Gastrocnemius medialis (tissue), 4 donors: Measurements from ENCODE around the gene DISC1.

Experiments
- POLR2A ChIP-seq, 2 donors: fragments of 450-650 bp; IDR thresholded peaks; one replicate each; pipeline ENCODE4 v1.6.1; 2017; ENCODE audit warnings: antibody characterized with exemption in 2 of 2, mild to moderate bottlenecking in 2 of 2, moderate library complexity in 2 of 2
- TF ChIP-seq, protein P1 (sequence below), 5 experiments: fragments of 450-650 bp in 3 of 5; fragments of 200-600 bp in 2 of 5; sonication (generic) in 2 of 5; IDR thresholded peaks in 4 of 5; conservative IDR thresholded peaks in 1 of 5; 1 replicate in 4 of 5; 2 replicates in 1 of 5; pipeline ENCODE4 v1.5.1; 2016 to 2019; ENCODE audit warnings: antibody characterized with exemption in 5 of 5, mild to moderate bottlenecking in 3 of 5, moderate library complexity in 3 of 5

DNA sequence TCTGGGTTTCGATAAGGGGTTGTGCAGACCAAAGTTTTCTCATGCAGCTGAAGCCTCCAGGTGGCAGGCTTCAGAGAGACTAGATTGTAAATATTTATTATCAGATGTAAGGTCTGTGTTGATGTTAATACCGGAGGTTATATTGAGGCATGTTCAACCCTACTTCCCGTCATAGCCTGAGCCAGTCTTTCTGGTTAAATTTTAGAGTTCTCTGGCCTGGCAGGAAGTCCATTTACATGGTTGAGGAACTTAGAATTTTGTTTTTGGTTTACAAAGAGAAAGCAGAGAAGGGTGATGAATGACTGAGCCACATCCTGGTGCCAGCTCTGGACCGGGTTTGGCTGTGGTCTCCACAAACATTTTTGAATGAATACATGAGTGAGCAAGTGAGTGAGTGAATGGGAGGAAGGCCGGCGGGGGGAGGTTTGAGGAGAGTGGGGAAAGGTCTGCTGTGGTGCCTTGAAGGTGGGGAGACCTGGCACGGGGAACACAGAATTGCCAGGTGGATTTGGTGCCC lies 218.5 kb downstream of the DISC1 start:
- TF ChIP-seq, protein P1, sequence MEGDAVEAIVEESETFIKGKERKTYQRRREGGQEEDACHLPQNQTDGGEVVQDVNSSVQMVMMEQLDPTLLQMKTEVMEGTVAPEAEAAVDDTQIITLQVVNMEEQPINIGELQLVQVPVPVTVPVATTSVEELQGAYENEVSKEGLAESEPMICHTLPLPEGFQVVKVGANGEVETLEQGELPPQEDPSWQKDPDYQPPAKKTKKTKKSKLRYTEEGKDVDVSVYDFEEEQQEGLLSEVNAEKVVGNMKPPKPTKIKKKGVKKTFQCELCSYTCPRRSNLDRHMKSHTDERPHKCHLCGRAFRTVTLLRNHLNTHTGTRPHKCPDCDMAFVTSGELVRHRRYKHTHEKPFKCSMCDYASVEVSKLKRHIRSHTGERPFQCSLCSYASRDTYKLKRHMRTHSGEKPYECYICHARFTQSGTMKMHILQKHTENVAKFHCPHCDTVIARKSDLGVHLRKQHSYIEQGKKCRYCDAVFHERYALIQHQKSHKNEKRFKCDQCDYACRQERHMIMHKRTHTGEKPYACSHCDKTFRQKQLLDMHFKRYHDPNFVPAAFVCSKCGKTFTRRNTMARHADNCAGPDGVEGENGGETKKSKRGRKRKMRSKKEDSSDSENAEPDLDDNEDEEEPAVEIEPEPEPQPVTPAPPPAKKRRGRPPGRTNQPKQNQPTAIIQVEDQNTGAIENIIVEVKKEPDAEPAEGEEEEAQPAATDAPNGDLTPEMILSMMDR (IDR thresholded peaks at IDR 0.05 in 4 of 5, conservative IDR thresholded peaks at IDR 0.05 in 1 of 5), result no peak
- TF ChIP-seq POLR2A (IDR thresholded peaks at IDR 0.05), result no peak
